GM23338 (cell line): ENCODE results near the gene EVC. TPM values are rescaled to one million over a fixed set of nuclear protein-coding genes. Genes with fewer than 3 reads are reported as not detected.
A peak's percentile ranks its signal among the peaks of the same experiment; 100 is the strongest.

ENCODE experiments used
- ATAC-seq: fragments of 200-7000 bp; cut with Tn5 transposase; 3 replicates; pipeline ENCODE4 v1.9.1; 2020
- DNase-seq: peaks from one replicate; pipeline ENCODE4 v3.0.0-alpha.2; 2015; ENCODE audit warnings: low spot score
- H2AFZ ChIP-seq: fragments of 200-600 bp; sonication (generic); 2 replicates; pipeline ENCODE4 v1.8.0; 2016; ENCODE audit warnings: antibody characterized with exemption, mild to moderate bottlenecking, moderate library complexity
- H3F3A ChIP-seq: fragments of 200-600 bp; sonication (generic); replicated peaks from 2 replicates; pipeline ENCODE4 v1.8.0; 2017; ENCODE audit warnings: antibody characterized with exemption, mixed run types, low read depth
- H3K27ac ChIP-seq: fragments of 200-600 bp; sonication (generic); 2 replicates; pipeline ENCODE4 v1.6.1; 2016; ENCODE audit warnings: low read depth
- H3K27me3 ChIP-seq: fragments of 200-600 bp; sonication (generic); 2 replicates; pipeline ENCODE4 v1.8.0; 2016; ENCODE audit warnings: mild to moderate bottlenecking, mixed run types, moderate library complexity; ENCODE audit not compliant: insufficient read depth
- H3K36me3 ChIP-seq: fragments of 200-600 bp; sonication (generic); 2 replicates; pipeline ENCODE4 v1.8.0; 2016; ENCODE audit warnings: mild to moderate bottlenecking; ENCODE audit not compliant: insufficient read depth
- H3K4me1 ChIP-seq: fragments of 200-600 bp; sonication (generic); 2 replicates; pipeline ENCODE4 v1.8.0; 2016; ENCODE audit warnings: mild to moderate bottlenecking, moderate library complexity; ENCODE audit not compliant: insufficient read depth
- H3K4me2 ChIP-seq: fragments of 200-600 bp; sonication (generic); 2 replicates; pipeline ENCODE4 v1.7.1; 2017; ENCODE audit warnings: mixed run types
- H3K4me3 ChIP-seq: fragments of 200-600 bp; sonication (generic); 2 replicates; pipeline ENCODE4 v1.6.1; 2016; ENCODE audit warnings: mixed run types
- H3K79me2 ChIP-seq: fragments of 200-600 bp; sonication (generic); replicated peaks from 2 replicates; pipeline ENCODE4 v1.8.0; 2017; ENCODE audit warnings: mild to moderate bottlenecking; ENCODE audit not compliant: insufficient read depth
- H3K9me2 ChIP-seq: fragments of 200-600 bp; sonication (generic); 2 replicates; pipeline ENCODE4 v1.8.0; 2017; ENCODE audit not compliant: insufficient read depth
- H4K20me1 ChIP-seq: fragments of 200-600 bp; sonication (generic); replicated peaks from 2 replicates; pipeline ENCODE4 v1.8.0; 2017; ENCODE audit warnings: mild to moderate bottlenecking; ENCODE audit not compliant: insufficient read depth
- H3K27ac Mint-ChIP-seq: 2 replicates; pipeline ENCODE4 v1.8.0; 2020; ENCODE audit warnings: inconsistent platforms, mild to moderate bottlenecking, moderate library complexity, mixed read lengths
- H3K27me3 Mint-ChIP-seq: 3 replicates; pipeline ENCODE4 v1.8.0; 2022; ENCODE audit warnings: low read depth, mild to moderate bottlenecking, moderate library complexity, mixed read lengths, inconsistent platforms; ENCODE audit not compliant: insufficient read depth, poor library complexity
- H3K36me3 Mint-ChIP-seq: 3 replicates; pipeline ENCODE4 v1.8.0; 2021; ENCODE audit warnings: low read depth, mild to moderate bottlenecking, inconsistent platforms, moderate library complexity, mixed read lengths
- H3K4me1 Mint-ChIP-seq: 3 replicates; pipeline ENCODE4 v1.8.0; 2020; ENCODE audit warnings: mild to moderate bottlenecking, inconsistent platforms, mixed read lengths
- H3K4me3 Mint-ChIP-seq: 3 replicates; pipeline ENCODE4 v1.8.0; 2021; ENCODE audit warnings: moderate library complexity, mild to moderate bottlenecking, inconsistent platforms, mixed read lengths
- H3K9me3 Mint-ChIP-seq: 3 replicates; pipeline ENCODE4 v1.8.0; 2020; ENCODE audit warnings: moderate library complexity, mild to moderate bottlenecking, inconsistent platforms, mixed read lengths
- CREB1 ChIP-seq: fragments of 250-450 bp; sonication (Bioruptor Pico); IDR thresholded peaks from 2 replicates; pipeline ENCODE4 v1.5.0; 2020; ENCODE audit warnings: low read depth, mild to moderate bottlenecking, moderate library complexity
- EZH2 ChIP-seq: fragments of 200-600 bp; sonication (generic); IDR thresholded peaks from one replicate; pipeline ENCODE4 v1.8.0; 2017; ENCODE audit warnings: antibody characterized with exemption, mild to moderate bottlenecking, low read depth; ENCODE audit not compliant: unreplicated experiment
- EZH2phosphoT487 ChIP-seq: fragments of 200-600 bp; sonication (generic); IDR thresholded peaks from one replicate; pipeline ENCODE4 v1.8.1; 2018; ENCODE audit warnings: antibody characterized with exemption; ENCODE audit not compliant: unreplicated experiment
- JUNB ChIP-seq: IDR thresholded peaks from one replicate; pipeline ENCODE4 v1.6.1; 2016; ENCODE audit warnings: antibody characterized with exemption; ENCODE audit not compliant: unreplicated experiment
- NANOG ChIP-seq: IDR thresholded peaks from 2 replicates; pipeline ENCODE4 v1.6.1; 2016; ENCODE audit warnings: antibody characterized with exemption, borderline replicate concordance
- POLR2AphosphoS5 ChIP-seq: IDR thresholded peaks from 2 replicates; pipeline ENCODE4 v1.6.1; 2016; ENCODE audit warnings: antibody characterized with exemption, low read depth
- STAT1 ChIP-seq: IDR thresholded peaks from one replicate; pipeline ENCODE4 v1.6.1; 2016; ENCODE audit warnings: antibody characterized with exemption; ENCODE audit not compliant: unreplicated experiment
- ZNF114 ChIP-seq: fragments of 250-450 bp; sonication (Bioruptor Pico); IDR thresholded peaks from 2 replicates; pipeline ENCODE4 v1.5.0; 2020; ENCODE audit warnings: mild to moderate bottlenecking, moderate library complexity
- ZNF331 ChIP-seq: fragments of 250-450 bp; sonication (Bioruptor Pico); IDR thresholded peaks from 2 replicates; pipeline ENCODE4 v1.5.0; 2020; ENCODE audit warnings: low read depth, mild to moderate bottlenecking, moderate library complexity
- polyA plus RNA-seq: library from polyadenylated mRNA; unstranded; fragments of >200 nt; fragmentation: Nextera tagmentation; extraction: Ambion mirVana; gene quantifications from 2 replicates; pipeline ENCODE4 v1.2.1, GENCODE V29; 2016
- total RNA-seq: library from RNA; depleted of rRNA; stranded (reverse); fragments of >200 nt; shearing (Covaris generic); gene quantifications from 2 replicates; pipeline ENCODE4 v1.2.3, GENCODE V29; 2014
- TF ChIP-seq, protein P1 (sequence below): fragments of 250-450 bp; sonication (Bioruptor Pico); IDR thresholded peaks from 2 replicates; pipeline ENCODE4 v1.5.0; 2020; ENCODE audit warnings: mild to moderate bottlenecking, moderate library complexity
- TF ChIP-seq, protein P2 (sequence below), 2 experiments: fragments of 200-600 bp in 1 of 2; sonication (generic) in 1 of 2; conservative IDR thresholded peaks; 2 replicates each; pipeline versions ENCODE4 v1.5.1 to v1.6.1; 2016 to 2017; ENCODE audit warnings: antibody characterized with exemption in 2 of 2, low read depth in 2 of 2, mild to moderate bottlenecking in 2 of 2, moderate library complexity in 1 of 2
- TF ChIP-seq, protein P3 (sequence below): IDR thresholded peaks from one replicate; pipeline ENCODE4 v1.6.1; 2018; ENCODE audit warnings: antibody characterized with exemption; ENCODE audit not compliant: unreplicated experiment
- TF ChIP-seq, protein P4 (sequence below): IDR thresholded peaks from 2 replicates; pipeline ENCODE4 v1.6.1; 2016; ENCODE audit warnings: antibody characterized with exemption

Gene EVC
- total and polyA plus RNA-seq, 2 experiments from 2014 or later: 1.7 to 12.8 TPM

DNA sequence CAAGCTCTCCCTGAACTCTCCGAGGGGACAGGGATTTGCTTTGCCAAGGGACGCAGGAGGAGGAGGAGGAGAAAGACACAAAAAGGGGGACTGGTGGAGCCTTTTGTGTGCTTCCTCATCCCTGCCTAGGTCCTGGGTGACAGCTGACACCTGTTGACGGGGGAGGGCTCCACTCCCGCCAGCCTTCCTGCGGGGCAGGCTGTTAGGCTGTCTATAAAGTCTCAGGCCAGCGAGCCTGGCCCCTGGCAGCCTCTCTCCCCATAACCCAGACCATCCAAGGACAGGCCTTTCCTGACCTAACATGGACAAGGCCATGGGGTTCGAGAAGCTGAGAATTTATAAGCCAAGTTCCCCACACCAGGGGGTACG, 1.8 kb upstream of the EVC start:
- Mint-ChIP-seq H3K4me3 (peak overlapping the region; percentile 82; the same call in 2 of the 3 replicates), H3K36me3 (peaks cover 17% of the 10 kb centered on the region), H3K4me1 (peaks cover 25% of the 10 kb centered on the region), H3K27me3 (peaks cover 34% of the 10 kb centered on the region), H3K9me3 (peaks cover 10% of the 10 kb centered on the region), H3K27ac (no peak overlapping the region)
- TF ChIP-seq JUNB: no peak
- TF ChIP-seq, protein P1, sequence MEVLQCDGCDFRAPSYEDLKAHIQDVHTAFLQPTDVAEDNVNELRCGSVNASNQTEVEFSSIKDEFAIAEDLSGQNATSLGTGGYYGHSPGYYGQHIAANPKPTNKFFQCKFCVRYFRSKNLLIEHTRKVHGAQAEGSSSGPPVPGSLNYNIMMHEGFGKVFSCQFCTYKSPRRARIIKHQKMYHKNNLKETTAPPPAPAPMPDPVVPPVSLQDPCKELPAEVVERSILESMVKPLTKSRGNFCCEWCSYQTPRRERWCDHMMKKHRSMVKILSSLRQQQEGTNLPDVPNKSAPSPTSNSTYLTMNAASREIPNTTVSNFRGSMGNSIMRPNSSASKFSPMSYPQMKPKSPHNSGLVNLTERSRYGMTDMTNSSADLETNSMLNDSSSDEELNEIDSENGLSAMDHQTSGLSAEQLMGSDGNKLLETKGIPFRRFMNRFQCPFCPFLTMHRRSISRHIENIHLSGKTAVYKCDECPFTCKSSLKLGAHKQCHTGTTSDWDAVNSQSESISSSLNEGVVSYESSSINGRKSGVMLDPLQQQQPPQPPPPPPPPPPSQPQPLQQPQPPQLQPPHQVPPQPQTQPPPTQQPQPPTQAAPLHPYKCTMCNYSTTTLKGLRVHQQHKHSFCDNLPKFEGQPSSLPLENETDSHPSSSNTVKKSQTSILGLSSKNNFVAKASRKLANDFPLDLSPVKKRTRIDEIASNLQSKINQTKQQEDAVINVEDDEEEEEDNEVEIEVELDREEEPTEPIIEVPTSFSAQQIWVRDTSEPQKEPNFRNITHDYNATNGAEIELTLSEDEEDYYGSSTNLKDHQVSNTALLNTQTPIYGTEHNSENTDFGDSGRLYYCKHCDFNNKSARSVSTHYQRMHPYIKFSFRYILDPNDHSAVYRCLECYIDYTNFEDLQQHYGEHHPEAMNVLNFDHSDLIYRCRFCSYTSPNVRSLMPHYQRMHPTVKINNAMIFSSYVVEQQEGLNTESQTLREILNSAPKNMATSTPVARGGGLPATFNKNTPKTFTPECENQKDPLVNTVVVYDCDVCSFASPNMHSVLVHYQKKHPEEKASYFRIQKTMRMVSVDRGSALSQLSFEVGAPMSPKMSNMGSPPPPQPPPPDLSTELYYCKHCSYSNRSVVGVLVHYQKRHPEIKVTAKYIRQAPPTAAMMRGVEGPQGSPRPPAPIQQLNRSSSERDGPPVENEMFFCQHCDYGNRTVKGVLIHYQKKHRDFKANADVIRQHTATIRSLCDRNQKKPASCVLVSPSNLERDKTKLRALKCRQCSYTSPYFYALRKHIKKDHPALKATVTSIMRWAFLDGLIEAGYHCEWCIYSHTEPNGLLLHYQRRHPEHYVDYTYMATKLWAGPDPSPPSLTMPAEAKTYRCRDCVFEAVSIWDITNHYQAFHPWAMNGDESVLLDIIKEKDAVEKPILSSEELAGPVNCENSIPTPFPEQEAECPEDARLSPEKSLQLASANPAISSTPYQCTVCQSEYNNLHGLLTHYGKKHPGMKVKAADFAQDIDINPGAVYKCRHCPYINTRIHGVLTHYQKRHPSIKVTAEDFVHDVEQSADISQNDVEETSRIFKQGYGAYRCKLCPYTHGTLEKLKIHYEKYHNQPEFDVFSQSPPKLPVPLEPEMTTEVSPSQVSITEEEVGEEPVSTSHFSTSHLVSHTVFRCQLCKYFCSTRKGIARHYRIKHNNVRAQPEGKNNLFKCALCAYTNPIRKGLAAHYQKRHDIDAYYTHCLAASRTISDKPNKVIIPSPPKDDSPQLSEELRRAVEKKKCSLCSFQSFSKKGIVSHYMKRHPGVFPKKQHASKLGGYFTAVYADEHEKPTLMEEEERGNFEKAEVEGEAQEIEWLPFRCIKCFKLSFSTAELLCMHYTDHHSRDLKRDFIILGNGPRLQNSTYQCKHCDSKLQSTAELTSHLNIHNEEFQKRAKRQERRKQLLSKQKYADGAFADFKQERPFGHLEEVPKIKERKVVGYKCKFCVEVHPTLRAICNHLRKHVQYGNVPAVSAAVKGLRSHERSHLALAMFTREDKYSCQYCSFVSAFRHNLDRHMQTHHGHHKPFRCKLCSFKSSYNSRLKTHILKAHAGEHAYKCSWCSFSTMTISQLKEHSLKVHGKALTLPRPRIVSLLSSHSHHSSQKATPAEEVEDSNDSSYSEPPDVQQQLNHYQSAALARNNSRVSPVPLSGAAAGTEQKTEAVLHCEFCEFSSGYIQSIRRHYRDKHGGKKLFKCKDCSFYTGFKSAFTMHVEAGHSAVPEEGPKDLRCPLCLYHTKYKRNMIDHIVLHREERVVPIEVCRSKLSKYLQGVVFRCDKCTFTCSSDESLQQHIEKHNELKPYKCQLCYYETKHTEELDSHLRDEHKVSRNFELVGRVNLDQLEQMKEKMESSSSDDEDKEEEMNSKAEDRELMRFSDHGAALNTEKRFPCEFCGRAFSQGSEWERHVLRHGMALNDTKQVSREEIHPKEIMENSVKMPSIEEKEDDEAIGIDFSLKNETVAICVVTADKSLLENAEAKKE (CRISPR knock-in tag): no peak
- TF ChIP-seq NANOG: no peak
- TF ChIP-seq CREB1 (CRISPR knock-in tag): no peak
- no peak for TF ChIP-seq STAT1
- TF ChIP-seq, protein P2, sequence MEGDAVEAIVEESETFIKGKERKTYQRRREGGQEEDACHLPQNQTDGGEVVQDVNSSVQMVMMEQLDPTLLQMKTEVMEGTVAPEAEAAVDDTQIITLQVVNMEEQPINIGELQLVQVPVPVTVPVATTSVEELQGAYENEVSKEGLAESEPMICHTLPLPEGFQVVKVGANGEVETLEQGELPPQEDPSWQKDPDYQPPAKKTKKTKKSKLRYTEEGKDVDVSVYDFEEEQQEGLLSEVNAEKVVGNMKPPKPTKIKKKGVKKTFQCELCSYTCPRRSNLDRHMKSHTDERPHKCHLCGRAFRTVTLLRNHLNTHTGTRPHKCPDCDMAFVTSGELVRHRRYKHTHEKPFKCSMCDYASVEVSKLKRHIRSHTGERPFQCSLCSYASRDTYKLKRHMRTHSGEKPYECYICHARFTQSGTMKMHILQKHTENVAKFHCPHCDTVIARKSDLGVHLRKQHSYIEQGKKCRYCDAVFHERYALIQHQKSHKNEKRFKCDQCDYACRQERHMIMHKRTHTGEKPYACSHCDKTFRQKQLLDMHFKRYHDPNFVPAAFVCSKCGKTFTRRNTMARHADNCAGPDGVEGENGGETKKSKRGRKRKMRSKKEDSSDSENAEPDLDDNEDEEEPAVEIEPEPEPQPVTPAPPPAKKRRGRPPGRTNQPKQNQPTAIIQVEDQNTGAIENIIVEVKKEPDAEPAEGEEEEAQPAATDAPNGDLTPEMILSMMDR (conservative IDR thresholded peaks at IDR 0.05; ENCODE audit: low read depth in 2 of 2): no peak
- no peak for TF ChIP-seq EZH2phosphoT487
- no peak for TF ChIP-seq POLR2AphosphoS5
- TF ChIP-seq, protein P3, sequence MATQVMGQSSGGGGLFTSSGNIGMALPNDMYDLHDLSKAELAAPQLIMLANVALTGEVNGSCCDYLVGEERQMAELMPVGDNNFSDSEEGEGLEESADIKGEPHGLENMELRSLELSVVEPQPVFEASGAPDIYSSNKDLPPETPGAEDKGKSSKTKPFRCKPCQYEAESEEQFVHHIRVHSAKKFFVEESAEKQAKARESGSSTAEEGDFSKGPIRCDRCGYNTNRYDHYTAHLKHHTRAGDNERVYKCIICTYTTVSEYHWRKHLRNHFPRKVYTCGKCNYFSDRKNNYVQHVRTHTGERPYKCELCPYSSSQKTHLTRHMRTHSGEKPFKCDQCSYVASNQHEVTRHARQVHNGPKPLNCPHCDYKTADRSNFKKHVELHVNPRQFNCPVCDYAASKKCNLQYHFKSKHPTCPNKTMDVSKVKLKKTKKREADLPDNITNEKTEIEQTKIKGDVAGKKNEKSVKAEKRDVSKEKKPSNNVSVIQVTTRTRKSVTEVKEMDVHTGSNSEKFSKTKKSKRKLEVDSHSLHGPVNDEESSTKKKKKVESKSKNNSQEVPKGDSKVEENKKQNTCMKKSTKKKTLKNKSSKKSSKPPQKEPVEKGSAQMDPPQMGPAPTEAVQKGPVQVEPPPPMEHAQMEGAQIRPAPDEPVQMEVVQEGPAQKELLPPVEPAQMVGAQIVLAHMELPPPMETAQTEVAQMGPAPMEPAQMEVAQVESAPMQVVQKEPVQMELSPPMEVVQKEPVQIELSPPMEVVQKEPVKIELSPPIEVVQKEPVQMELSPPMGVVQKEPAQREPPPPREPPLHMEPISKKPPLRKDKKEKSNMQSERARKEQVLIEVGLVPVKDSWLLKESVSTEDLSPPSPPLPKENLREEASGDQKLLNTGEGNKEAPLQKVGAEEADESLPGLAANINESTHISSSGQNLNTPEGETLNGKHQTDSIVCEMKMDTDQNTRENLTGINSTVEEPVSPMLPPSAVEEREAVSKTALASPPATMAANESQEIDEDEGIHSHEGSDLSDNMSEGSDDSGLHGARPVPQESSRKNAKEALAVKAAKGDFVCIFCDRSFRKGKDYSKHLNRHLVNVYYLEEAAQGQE: no peak
- TF ChIP-seq, protein P4, sequence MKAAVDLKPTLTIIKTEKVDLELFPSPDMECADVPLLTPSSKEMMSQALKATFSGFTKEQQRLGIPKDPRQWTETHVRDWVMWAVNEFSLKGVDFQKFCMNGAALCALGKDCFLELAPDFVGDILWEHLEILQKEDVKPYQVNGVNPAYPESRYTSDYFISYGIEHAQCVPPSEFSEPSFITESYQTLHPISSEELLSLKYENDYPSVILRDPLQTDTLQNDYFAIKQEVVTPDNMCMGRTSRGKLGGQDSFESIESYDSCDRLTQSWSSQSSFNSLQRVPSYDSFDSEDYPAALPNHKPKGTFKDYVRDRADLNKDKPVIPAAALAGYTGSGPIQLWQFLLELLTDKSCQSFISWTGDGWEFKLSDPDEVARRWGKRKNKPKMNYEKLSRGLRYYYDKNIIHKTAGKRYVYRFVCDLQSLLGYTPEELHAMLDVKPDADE: no peak
- no peak for TF ChIP-seq ZNF331
- TF ChIP-seq EZH2: no peak
- TF ChIP-seq ZNF114 (CRISPR knock-in tag): no peak
- Histone ChIP-seq H4K20me1 (no peaks in the 10 kb centered on the region; the same call in 1 of the 2 replicates), H3K4me2 (peak overlapping the region; percentile 88), H3K4me3 (peak overlapping the region; percentile 76), H3F3A (no peaks in the 10 kb centered on the region), H3K27me3 (peaks cover 30% of the 10 kb centered on the region), H3K27ac (no peak overlapping the region), H3K4me1 (peaks cover 8% of the 10 kb centered on the region; the same call in 1 of the 2 replicates), H3K36me3 (no peaks in the 10 kb centered on the region; the same call in 1 of the 2 replicates), H3K79me2 (no peaks in the 10 kb centered on the region; the same call in 1 of the 2 replicates), H2AFZ (peak overlapping the region; percentile 99), H3K9me2 (no peaks in the 10 kb centered on the region)
- DNase-seq (peak; percentile 36), ATAC-seq (no peak)
